OCI-LY7 (cell line): ENCODE data around the gene AP1M2. TPM values are rescaled to one million over a fixed set of nuclear protein-coding genes. Genes with fewer than 3 reads are reported as not detected.

Experiments
- BruUV-seq: library from RNA; stranded (reverse); fragments of 400-500 nt; replicated peaks from 2 replicates; lab custom pipeline; 2021; lab: Mats Ljungman, UMichigan
- CTCF ChIA-PET: fragments of 300-600 bp; sonication (Branson Sonifier 250); formaldehyde crosslinking; loops from one replicate; lab custom pipeline; 2022; ENCODE audit warnings: antibody characterized with exemption; ENCODE audit not compliant: unreplicated experiment; lab: Charles Lee
- POLR2A ChIA-PET: fragments of 300-600 bp; sonication (Branson Sonifier 250); formaldehyde crosslinking; loops from one replicate; lab custom pipeline; 2022; ENCODE audit warnings: antibody characterized with exemption; lab: Charles Lee
- DNase-seq: peaks from one replicate; pipeline ENCODE4 v3.0.0-alpha.2; 2015; ENCODE audit warnings: low spot score
- H2AFZ ChIP-seq: fragments of 200-600 bp; sonication (generic), shearing (Covaris generic); 2 replicates; pipeline ENCODE4 v1.6.1; 2014; ENCODE audit warnings: mild to moderate bottlenecking, antibody characterized with exemption, low read length, moderate library complexity
- H3K27ac ChIP-seq: fragments of 200-600 bp; sonication (generic); 2 replicates; pipeline ENCODE4 v1.5.1; 2014; ENCODE audit warnings: mixed run types, low read depth, mild to moderate bottlenecking, moderate library complexity, low read length, inconsistent platforms; ENCODE audit not compliant: poor library complexity, severe bottlenecking
- H3K36me3 ChIP-seq: fragments of 200-600 bp; sonication (generic); 2 replicates; pipeline ENCODE4 v1.6.1; 2014; ENCODE audit warnings: mild to moderate bottlenecking, antibody characterized with exemption, low read length, moderate library complexity, mixed read lengths; ENCODE audit not compliant: insufficient read depth
- H3K4me1 ChIP-seq: fragments of 200-600 bp; sonication (generic); 2 replicates; pipeline ENCODE4 v1.5.1; 2014; ENCODE audit warnings: mild to moderate bottlenecking, low read length; ENCODE audit not compliant: insufficient read depth, poor library complexity, severe bottlenecking
- H3K4me2 ChIP-seq: fragments of 200-600 bp; sonication (generic); 2 replicates; pipeline ENCODE4 v1.6.1; 2014; ENCODE audit warnings: mild to moderate bottlenecking, low read length
- H3K4me3 ChIP-seq: fragments of 200-600 bp; sonication (generic); 2 replicates; pipeline ENCODE4 v1.5.1; 2014; ENCODE audit warnings: mild to moderate bottlenecking, low read depth, low read length; ENCODE audit not compliant: poor library complexity, severe bottlenecking
- H3K79me2 ChIP-seq: fragments of 200-600 bp; sonication (generic); 2 replicates; pipeline ENCODE4 v1.6.1; 2016; ENCODE audit warnings: low read depth, mild to moderate bottlenecking, low read length, moderate library complexity, mixed read lengths; ENCODE audit not compliant: insufficient read depth
- H3K9me2 ChIP-seq: fragments of 200-600 bp; sonication (generic); 2 replicates; pipeline ENCODE4 v1.6.1; 2016; ENCODE audit warnings: mild to moderate bottlenecking, low read length, mixed read lengths; ENCODE audit not compliant: insufficient read depth
- H3K9me3 ChIP-seq: fragments of 200-600 bp; sonication (generic); 2 replicates; pipeline ENCODE4 v1.6.1; 2014; ENCODE audit warnings: mild to moderate bottlenecking, mixed run types, low read length, mixed read lengths
- H4K20me1 ChIP-seq: fragments of 200-600 bp; sonication (generic); 2 replicates; pipeline ENCODE4 v1.6.1; 2014; ENCODE audit warnings: mild to moderate bottlenecking, antibody characterized with exemption, low read length, moderate library complexity, mixed read lengths; ENCODE audit not compliant: insufficient read depth
- EZH2phosphoT487 ChIP-seq: fragments of 200-600 bp; sonication (generic); IDR thresholded peaks from 2 replicates; pipeline ENCODE4 v1.6.1; 2018; ENCODE audit warnings: low read depth, borderline replicate concordance, mild to moderate bottlenecking, mixed run types, antibody characterized with exemption, low read length, moderate library complexity, mixed read lengths
- intact Hi-C: fragments of 100-400 bp; cut with micrococcal nuclease; formaldehyde crosslinking; loops from one replicate; pipeline ENCODE4 v1.10.0; 2022; ENCODE audit not compliant: unreplicated experiment
- total RNA-seq, 2 experiments: library from RNA; depleted of rRNA in 1 of 2; stranded (reverse); fragments of >200 nt in 1 of 2; shearing (Covaris generic) in 1 of 2; gene quantifications; 2 replicates each; pipeline ENCODE4 v1.2.3, GENCODE V29; 2014 to 2022
- TF ChIP-seq, protein P1 (sequence below): fragments of 200-600 bp; sonication (generic); conservative IDR thresholded peaks from 2 replicates; pipeline ENCODE4 v1.5.1; 2014; ENCODE audit warnings: mild to moderate bottlenecking, antibody characterized with exemption, low read length, moderate library complexity, mixed read lengths

The AP1M2 gene
- total RNA-seq, 2 experiments from 2014 or later = 0.44 TPM; not detected in 1

DNA sequence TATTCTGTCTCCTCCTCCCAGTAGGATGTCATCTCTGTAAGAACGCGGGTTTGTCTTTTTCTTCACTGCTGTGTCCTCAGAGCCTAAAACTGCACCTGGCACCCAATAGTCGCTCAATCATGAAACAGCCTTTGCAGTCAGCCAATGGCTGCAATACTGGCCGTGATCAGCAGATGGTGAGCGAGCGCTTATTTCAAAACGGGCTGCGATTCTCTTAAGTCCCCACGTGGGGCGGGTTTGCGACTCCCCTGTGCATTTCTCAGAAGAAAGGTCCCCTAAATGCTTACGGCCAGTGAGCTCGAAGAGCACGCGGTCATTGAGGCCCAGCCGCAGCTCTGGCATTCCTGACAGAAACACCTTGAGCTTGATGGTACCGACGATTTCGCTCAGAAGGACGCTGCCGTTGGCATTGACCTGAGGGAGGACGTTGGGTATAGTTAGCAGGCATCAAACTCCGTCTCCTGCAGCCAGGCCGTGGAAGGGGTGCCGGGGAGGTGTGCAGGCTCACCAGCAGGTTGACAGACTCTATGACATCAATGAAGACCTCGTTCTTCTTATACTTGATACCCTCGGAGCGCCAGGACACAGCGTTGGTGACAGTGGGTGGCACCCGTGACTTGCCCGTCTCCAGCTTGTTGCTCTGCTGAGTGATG lies 6.0 kb downstream of the AP1M2 start:
- POLR2A ChIA-PET = interaction anchor here (0.6 to 2.6 kb wide), 9 partner anchors 22 to 305 kb away, joined by 3 to 22 read pairs (median 4); partner anchors contain the start of gene ATG4D
- Histone ChIP-seq H3K4me2 (peak overlapping the region; percentile 48; the same call in 1 of the 2 replicates), H4K20me1 (no peaks in the 10 kb centered on the region), H2AFZ (peak overlapping the region; percentile 60; the same call in 1 of the 2 replicates), H3K4me1 (peaks cover 31% of the 10 kb centered on the region), H3K9me3 (no peaks in the 10 kb centered on the region), H3K79me2 (no peaks in the 10 kb centered on the region), H3K36me3 (no peaks in the 10 kb centered on the region), H3K4me3 (no peak overlapping the region), H3K9me2 (no peaks in the 10 kb centered on the region), H3K27ac (no peak overlapping the region)
- no peak for TF ChIP-seq EZH2phosphoT487
- TF ChIP-seq, protein P1, sequence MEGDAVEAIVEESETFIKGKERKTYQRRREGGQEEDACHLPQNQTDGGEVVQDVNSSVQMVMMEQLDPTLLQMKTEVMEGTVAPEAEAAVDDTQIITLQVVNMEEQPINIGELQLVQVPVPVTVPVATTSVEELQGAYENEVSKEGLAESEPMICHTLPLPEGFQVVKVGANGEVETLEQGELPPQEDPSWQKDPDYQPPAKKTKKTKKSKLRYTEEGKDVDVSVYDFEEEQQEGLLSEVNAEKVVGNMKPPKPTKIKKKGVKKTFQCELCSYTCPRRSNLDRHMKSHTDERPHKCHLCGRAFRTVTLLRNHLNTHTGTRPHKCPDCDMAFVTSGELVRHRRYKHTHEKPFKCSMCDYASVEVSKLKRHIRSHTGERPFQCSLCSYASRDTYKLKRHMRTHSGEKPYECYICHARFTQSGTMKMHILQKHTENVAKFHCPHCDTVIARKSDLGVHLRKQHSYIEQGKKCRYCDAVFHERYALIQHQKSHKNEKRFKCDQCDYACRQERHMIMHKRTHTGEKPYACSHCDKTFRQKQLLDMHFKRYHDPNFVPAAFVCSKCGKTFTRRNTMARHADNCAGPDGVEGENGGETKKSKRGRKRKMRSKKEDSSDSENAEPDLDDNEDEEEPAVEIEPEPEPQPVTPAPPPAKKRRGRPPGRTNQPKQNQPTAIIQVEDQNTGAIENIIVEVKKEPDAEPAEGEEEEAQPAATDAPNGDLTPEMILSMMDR = peak; percentile 100
- CTCF ChIA-PET = interaction anchor here (0.7 to 2.0 kb wide), 5 partner anchors 23 to 119 kb away, joined by 3 to 39 read pairs (median 5); no protein-coding TSS in a partner anchor
- intact Hi-C loops = loop anchor here (1.0 to 2.0 kb wide), 4 partner anchors 22 to 118 kb away; no protein-coding TSS in a partner anchor
- no TSS peak for BruUV-seq
- peak; percentile 98 for DNase-seq

DNA sequence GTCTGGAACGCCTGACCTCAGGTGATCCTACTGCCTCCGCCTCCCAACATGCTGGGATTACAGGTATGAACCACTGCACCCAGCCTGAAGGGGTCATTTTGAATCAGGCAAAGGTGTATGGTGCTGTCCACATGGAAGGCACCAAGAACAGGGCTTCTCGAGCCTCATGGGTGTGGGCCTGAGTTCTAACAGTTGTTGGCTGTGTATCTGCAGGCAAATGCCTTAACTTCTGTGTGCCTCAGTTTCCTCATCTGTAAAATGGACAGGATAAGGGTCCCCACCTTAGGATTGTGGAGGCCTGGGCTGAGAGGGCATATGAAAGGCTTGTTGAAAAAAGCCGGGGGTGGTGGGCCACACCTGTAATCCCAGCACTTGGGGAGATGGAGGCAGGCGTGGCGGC lies 9.2 kb downstream of the AP1M2 start:
- Histone ChIP-seq H3K27ac (no peak overlapping the region), H3K36me3 (no peaks in the 10 kb centered on the region), H3K9me2 (no peaks in the 10 kb centered on the region), H4K20me1 (no peaks in the 10 kb centered on the region), H3K4me2 (no peak overlapping the region), H3K4me1 (peaks cover 19% of the 10 kb centered on the region), H2AFZ (no peak overlapping the region), H3K4me3 (no peak overlapping the region), H3K9me3 (no peaks in the 10 kb centered on the region), H3K79me2 (no peaks in the 10 kb centered on the region)
- TF ChIP-seq, protein P1 = no peak
- TF ChIP-seq EZH2phosphoT487 = no peak
- intact Hi-C loops = no loop called here
- no peak for DNase-seq
- BruUV-seq = no TSS peak
- POLR2A ChIA-PET = no interaction called here
- CTCF ChIA-PET = no interaction called here
